ENCODE results near the gene EVI5L. TPM values are rescaled to one million over a fixed set of nuclear protein-coding genes. Genes with fewer than 3 reads are reported as not detected.

EVI5L gene
- total and polyA plus RNA-seq, 4 donors: 4.3 to 13.4 (median 12.5) TPM

GRCh38 chr19:7900401-7900870 is 70.4 kb downstream of the EVI5L start:
- Histone ChIP-seq H3K27ac (ENCODE audit: low read depth in 1 of 2, low read length in 2 of 2) (no peak overlapping the region), H3K4me1 (ENCODE audit: control insufficient read depth in 1 of 2, insufficient read depth in 2 of 2, low read length in 2 of 2) (no peaks in the 10 kb centered on the region), H3K4me3 (ENCODE audit: low read length in 2 of 2) (no peak overlapping the region), H3K27me3 (ENCODE audit: control insufficient read depth in 1 of 2, insufficient read depth in 2 of 2, low read length in 1 of 2) (no peaks in the 10 kb centered on the region), H3K36me3 (ENCODE audit: control insufficient read depth in 1 of 2, insufficient read depth in 2 of 2, low read length in 1 of 2) (no peaks in the 10 kb centered on the region), H3K9me3 (ENCODE audit: control insufficient read depth, low read length) (no peaks in the 10 kb centered on the region)
- WGBS, 2 donors: 83% methylated on average over 21 of the region's 21 CpGs
- intact Hi-C loops (cut with DNase I): no loop called here
- ATAC-seq (ENCODE audit: low FRiP score): no peak
- no peak for DNase-seq

GRCh38 chr19:7900931-7901330 is 70.9 kb downstream of the EVI5L start:
- intact Hi-C loops (cut with DNase I): no loop called here
- no peak for ATAC-seq (ENCODE audit: low FRiP score)
- H3K27me3 ChIP-seq (ENCODE audit: control insufficient read depth in 1 of 2, insufficient read depth in 2 of 2, low read length in 1 of 2): no peaks in the 10 kb centered on the region
- no peaks in the 10 kb centered on the region for H3K36me3 ChIP-seq (ENCODE audit: control insufficient read depth in 1 of 2, insufficient read depth in 2 of 2, low read length in 1 of 2)
- 82 to 83% methylated on average over 3 of the region's 3 CpGs for WGBS, 2 donors
- H3K27ac ChIP-seq (ENCODE audit: low read depth in 1 of 2, low read length in 2 of 2): no peak overlapping the region
- H3K4me1 ChIP-seq (ENCODE audit: control insufficient read depth in 1 of 2, insufficient read depth in 2 of 2, low read length in 2 of 2): no peaks in the 10 kb centered on the region
- no peak overlapping the region for H3K4me3 ChIP-seq (ENCODE audit: low read length in 2 of 2)
- DNase-seq: no peak
- no peaks in the 10 kb centered on the region for H3K9me3 ChIP-seq (ENCODE audit: control insufficient read depth, low read length)

GRCh38 chr19:7901337-7901736 is 71.3 kb downstream of the EVI5L start:
- no peak overlapping the region for H3K27ac ChIP-seq (ENCODE audit: low read depth in 1 of 2, low read length in 2 of 2)
- intact Hi-C loops (cut with DNase I): no loop called here
- no peaks in the 10 kb centered on the region for H3K4me1 ChIP-seq (ENCODE audit: control insufficient read depth in 1 of 2, insufficient read depth in 2 of 2, low read length in 2 of 2)
- no peak overlapping the region for H3K4me3 ChIP-seq (ENCODE audit: low read length in 2 of 2)
- ATAC-seq (ENCODE audit: low FRiP score) (no peak), DNase-seq (no peak)
- H3K27me3 ChIP-seq (ENCODE audit: control insufficient read depth in 1 of 2, insufficient read depth in 2 of 2, low read length in 1 of 2): no peaks in the 10 kb centered on the region
- WGBS, 2 donors: 91 to 92% methylated on average over 7 of the region's 7 CpGs
- no peaks in the 10 kb centered on the region for H3K36me3 ChIP-seq (ENCODE audit: control insufficient read depth in 1 of 2, insufficient read depth in 2 of 2, low read length in 1 of 2)
- H3K9me3 ChIP-seq (ENCODE audit: control insufficient read depth, low read length): no peaks in the 10 kb centered on the region

- Histone ChIP-seq H3K27ac (ENCODE audit: low read depth in 1 of 2, low read length in 2 of 2) (peak overlapping the region in 1 of 2 donors; percentile 23), H3K36me3 (ENCODE audit: control insufficient read depth in 1 of 2, insufficient read depth in 2 of 2, low read length in 1 of 2) (no peaks in the 10 kb centered on the region), H3K9me3 (ENCODE audit: control insufficient read depth, low read length) (no peaks in the 10 kb centered on the region), H3K4me3 (ENCODE audit: low read length in 2 of 2) (no peak overlapping the region), H3K4me1 (ENCODE audit: control insufficient read depth in 1 of 2, insufficient read depth in 2 of 2, low read length in 2 of 2) (no peaks in the 10 kb centered on the region), H3K27me3 (ENCODE audit: control insufficient read depth in 1 of 2, insufficient read depth in 2 of 2, low read length in 1 of 2) (no peaks in the 10 kb centered on the region)
- ATAC-seq (ENCODE audit: low FRiP score) (no peak), DNase-seq (no peak)
- WGBS, 2 donors: 13 to 20% methylated on average over 18 to 20 of the region's 20 CpGs
- intact Hi-C loops (cut with DNase I): loop anchor here in 1 of 2 donors (1.0 kb wide), 2 partner anchors 17 to 73 kb away; partner anchors contain the start of genes EVI5L and SNAPC2
Observed at GRCh38 chr19:7902796-7903243, 72.8 kb downstream of the EVI5L start.

- no peaks in the 10 kb centered on the region for H3K4me1 ChIP-seq (ENCODE audit: control insufficient read depth in 1 of 2, insufficient read depth in 2 of 2, low read length in 2 of 2)
- peak; percentile 96 for ATAC-seq (ENCODE audit: low FRiP score)
- intact Hi-C loops (cut with DNase I): loop anchor here in 1 of 2 donors (1.0 kb wide), 2 partner anchors 17 to 73 kb away; partner anchors contain the start of genes EVI5L and SNAPC2
Observed at GRCh38 chr19:7903244-7904073, 73.4 kb downstream of the EVI5L start, which contains the start of gene MAP2K7. TSS of gene MAP2K7 (plus strand) at chr19:7903877. CDS start at chr19:7903945, 68 bp downstream.

GRCh38 chr19:7904074-7905020 is 74.3 kb downstream of the EVI5L start:
- H3K27me3 ChIP-seq (ENCODE audit: control insufficient read depth in 1 of 2, insufficient read depth in 2 of 2, low read length in 1 of 2): no peaks in the 10 kb centered on the region
- WGBS, 2 donors: 10 to 17% methylated on average over 38 to 68 of the region's 68 CpGs
- no peaks in the 10 kb centered on the region for H3K4me1 ChIP-seq (ENCODE audit: control insufficient read depth in 1 of 2, insufficient read depth in 2 of 2, low read length in 2 of 2)
- ATAC-seq (ENCODE audit: low FRiP score) (peak; percentile 25), DNase-seq (peak in 1 of 2 donors; percentile 88)
- peak overlapping the region; percentile 5 to 69 for H3K4me3 ChIP-seq (ENCODE audit: low read length in 2 of 2)
- H3K36me3 ChIP-seq (ENCODE audit: control insufficient read depth in 1 of 2, insufficient read depth in 2 of 2, low read length in 1 of 2): no peaks in the 10 kb centered on the region
- intact Hi-C loops (cut with DNase I): no loop called here
- H3K9me3 ChIP-seq (ENCODE audit: control insufficient read depth, low read length): no peaks in the 10 kb centered on the region
- H3K27ac ChIP-seq (ENCODE audit: low read depth in 1 of 2, low read length in 2 of 2): no peak overlapping the region

More at GRCh38 chr19:7903244-7904073, 73.4 kb downstream of the EVI5L start, which contains the start of gene MAP2K7:
- Histone ChIP-seq H3K27me3 (ENCODE audit: control insufficient read depth in 1 of 2, insufficient read depth in 2 of 2, low read length in 1 of 2) (no peaks in the 10 kb centered on the region), H3K27ac (ENCODE audit: low read depth in 1 of 2, low read length in 2 of 2) (peak within 1 kb of the TSS in 1 of 2 donors; percentile 23), H3K9me3 (ENCODE audit: control insufficient read depth, low read length) (no peaks in the 10 kb centered on the region), H3K4me3 (ENCODE audit: low read length in 2 of 2) (peak within 1 kb of the TSS; percentile 5 to 69), H3K36me3 (ENCODE audit: control insufficient read depth in 1 of 2, insufficient read depth in 2 of 2, low read length in 1 of 2) (no peaks in the 10 kb centered on the region)
- WGBS, 2 donors: 0 to 1% methylated on average over 80 to 89 of the region's 89 CpGs
- peak; percentile 100 for DNase-seq

GRCh38 chr19:7905268-7905667 is 75.2 kb downstream of the EVI5L start:
- ATAC-seq (ENCODE audit: low FRiP score) (no peak), DNase-seq (peak in 1 of 2 donors; percentile 50)
- intact Hi-C loops (cut with DNase I): no loop called here
- Histone ChIP-seq H3K27me3 (ENCODE audit: control insufficient read depth in 1 of 2, insufficient read depth in 2 of 2, low read length in 1 of 2) (no peaks in the 10 kb centered on the region), H3K4me1 (ENCODE audit: control insufficient read depth in 1 of 2, insufficient read depth in 2 of 2, low read length in 2 of 2) (no peaks in the 10 kb centered on the region), H3K9me3 (ENCODE audit: control insufficient read depth, low read length) (no peaks in the 10 kb centered on the region), H3K4me3 (ENCODE audit: low read length in 2 of 2) (no peak overlapping the region), H3K27ac (ENCODE audit: low read depth in 1 of 2, low read length in 2 of 2) (no peak overlapping the region), H3K36me3 (ENCODE audit: control insufficient read depth in 1 of 2, insufficient read depth in 2 of 2, low read length in 1 of 2) (peaks cover 0 to 1% of the 10 kb centered on the region in 2 donors)
- 70 to 71% methylated on average over 10 of the region's 10 CpGs for WGBS, 2 donors

- Histone ChIP-seq H3K4me3 (ENCODE audit: low read length in 2 of 2) (no peak overlapping the region), H3K4me1 (ENCODE audit: control insufficient read depth in 1 of 2, insufficient read depth in 2 of 2, low read length in 2 of 2) (no peaks in the 10 kb centered on the region), H3K9me3 (ENCODE audit: control insufficient read depth, low read length) (no peaks in the 10 kb centered on the region), H3K27ac (ENCODE audit: low read depth in 1 of 2, low read length in 2 of 2) (no peak overlapping the region), H3K27me3 (ENCODE audit: control insufficient read depth in 1 of 2, insufficient read depth in 2 of 2, low read length in 1 of 2) (no peaks in the 10 kb centered on the region), H3K36me3 (ENCODE audit: control insufficient read depth in 1 of 2, insufficient read depth in 2 of 2, low read length in 1 of 2) (peaks cover 0 to 7% of the 10 kb centered on the region in 2 donors)
- ATAC-seq (ENCODE audit: low FRiP score) (no peak), DNase-seq (peak in 1 of 2 donors; percentile 47)
- 88 to 94% methylated on average over 9 to 10 of the region's 10 CpGs for WGBS, 2 donors
- intact Hi-C loops (cut with DNase I): no loop called here
Observed at GRCh38 chr19:7905859-7906258, 75.8 kb downstream of the EVI5L start.
